Islet of Langerhans (tissue), 1 donor: ENCODE results near the gene SIM2.

ENCODE experiments used
- FAIRE-seq: peaks from one replicate; lab custom pipeline; 2011; peaks lifted over from hg19 to GRCh38; lab: Jason Lieb, UNC

Gene SIM2

DNA sequence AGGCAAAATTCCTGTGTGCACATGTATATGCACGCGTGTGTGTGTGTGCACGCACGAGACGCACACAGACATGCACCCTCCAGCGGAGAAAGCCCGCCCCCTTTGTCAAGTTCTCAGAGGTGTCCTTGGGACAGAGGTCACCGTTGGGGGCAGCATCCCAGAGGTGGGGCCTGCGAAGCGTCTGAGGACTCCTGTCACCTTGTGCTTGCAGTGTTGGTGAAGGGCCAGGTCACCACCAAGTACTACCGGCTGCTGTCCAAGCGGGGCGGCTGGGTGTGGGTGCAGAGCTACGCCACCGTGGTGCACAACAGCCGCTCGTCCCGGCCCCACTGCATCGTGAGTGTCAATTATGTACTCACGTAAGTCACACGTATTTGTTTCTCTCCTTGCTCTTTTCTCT is 42.6 kb downstream of the SIM2 start:
- no peak for FAIRE-seq

- FAIRE-seq = no peak
These were observed 44.1 kb downstream of the SIM2 start for GRCh38 chr21:36743008-36743407.

GRCh38 chr21:36743446-36743845 is 44.5 kb downstream of the SIM2 start:
- no peak for FAIRE-seq

- no peak for FAIRE-seq
These were observed 45.3 kb downstream of the SIM2 start for GRCh38 chr21:36744190-36744559.

GRCh38 chr21:36744560-36745231 is 45.8 kb downstream of the SIM2 start:
- no peak for FAIRE-seq

GRCh38 chr21:36745459-36745858 is 46.5 kb downstream of the SIM2 start:
- no peak for FAIRE-seq

GRCh38 chr21:36747041-36747814 is 48.3 kb downstream of the SIM2 start:
- no peak for FAIRE-seq

GRCh38 chr21:36747815-36748383 is 49.0 kb downstream of the SIM2 start:
- no peak for FAIRE-seq

- no peak for FAIRE-seq
These were observed 51.1 kb downstream of the SIM2 start for GRCh38 chr21:36749935-36750575.

- no peak for FAIRE-seq
These were observed 51.7 kb downstream of the SIM2 start for GRCh38 chr21:36750576-36750959.

GRCh38 chr21:36751383-36751782 is 52.5 kb downstream of the SIM2 start:
- no peak for FAIRE-seq

DNA sequence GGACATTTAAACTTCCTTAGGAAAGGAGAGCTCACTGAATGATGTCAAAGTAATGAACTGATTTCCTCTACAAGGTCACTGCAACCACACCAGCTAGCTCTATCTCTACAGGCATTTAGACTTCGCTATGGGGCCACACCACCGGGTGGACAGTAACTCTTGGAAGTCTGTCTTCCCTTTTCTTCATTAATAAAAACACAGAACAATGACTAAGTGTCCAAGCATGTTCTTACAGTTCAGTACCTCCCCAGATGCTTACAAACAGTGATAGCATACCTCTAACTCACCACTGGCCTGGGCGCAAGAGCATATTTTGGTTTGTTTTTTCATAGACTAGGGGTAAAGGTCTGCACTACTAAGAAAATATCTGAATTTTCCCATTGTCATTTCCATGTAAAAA is 54.6 kb downstream of the SIM2 start:
- FAIRE-seq = no peak

DNA sequence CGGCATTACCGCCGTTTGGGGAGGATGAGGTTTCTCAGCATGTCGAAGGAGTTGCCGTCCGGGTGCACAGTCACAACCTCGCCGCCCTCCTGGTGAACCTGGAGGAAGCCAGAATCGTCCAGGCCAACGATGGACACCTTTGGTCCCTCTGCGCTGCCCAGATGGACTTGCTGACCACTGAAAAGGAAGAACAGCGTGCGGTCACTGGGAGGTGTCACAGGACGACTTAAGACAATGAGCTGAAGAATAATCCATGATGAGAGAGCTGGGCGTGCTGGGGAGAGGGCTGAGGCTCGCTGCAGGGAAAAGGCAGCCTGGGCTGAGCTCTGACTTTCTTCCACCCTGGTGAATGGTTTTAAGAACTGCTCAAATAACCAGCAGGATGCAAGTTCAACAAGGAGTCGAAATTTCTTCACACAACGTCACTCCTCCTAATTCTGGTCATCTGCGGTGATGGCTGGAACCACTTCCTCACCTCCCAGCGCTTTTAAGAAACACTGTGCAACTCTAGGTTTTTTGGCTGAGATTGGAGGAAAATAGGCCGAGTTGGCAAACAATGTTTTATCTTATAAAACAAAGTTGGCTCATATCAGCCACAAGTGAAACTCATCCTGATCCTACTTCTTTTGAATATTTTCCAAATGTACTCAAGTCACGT is 55.5 kb downstream of the SIM2 start:
- no peak for FAIRE-seq

- no peak for FAIRE-seq
These were observed 57.6 kb downstream of the SIM2 start for GRCh38 chr21:36756527-36756926.

DNA sequence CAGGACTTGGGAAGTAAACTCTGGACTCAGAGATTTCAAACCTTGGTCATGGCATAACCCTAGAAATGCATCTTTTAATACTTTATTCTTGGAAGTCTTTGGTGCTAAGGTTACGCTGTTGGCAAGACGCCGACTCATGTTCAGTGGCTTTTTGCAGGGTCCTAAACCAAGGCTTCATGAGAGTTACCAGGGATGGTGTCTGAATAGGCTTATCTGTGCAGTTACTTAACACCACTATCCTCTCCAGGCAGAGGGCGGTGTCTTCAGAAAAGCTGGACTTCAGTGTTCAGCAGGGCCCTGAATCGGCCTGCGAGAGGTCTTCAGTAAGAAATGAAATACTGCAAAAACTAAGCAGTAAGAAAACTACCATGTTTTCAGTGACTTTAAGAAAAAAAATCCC is 58.3 kb downstream of the SIM2 start:
- no peak for FAIRE-seq

- no peak for FAIRE-seq
These were observed 60.6 kb downstream of the SIM2 start for GRCh38 chr21:36759348-36760083.

DNA sequence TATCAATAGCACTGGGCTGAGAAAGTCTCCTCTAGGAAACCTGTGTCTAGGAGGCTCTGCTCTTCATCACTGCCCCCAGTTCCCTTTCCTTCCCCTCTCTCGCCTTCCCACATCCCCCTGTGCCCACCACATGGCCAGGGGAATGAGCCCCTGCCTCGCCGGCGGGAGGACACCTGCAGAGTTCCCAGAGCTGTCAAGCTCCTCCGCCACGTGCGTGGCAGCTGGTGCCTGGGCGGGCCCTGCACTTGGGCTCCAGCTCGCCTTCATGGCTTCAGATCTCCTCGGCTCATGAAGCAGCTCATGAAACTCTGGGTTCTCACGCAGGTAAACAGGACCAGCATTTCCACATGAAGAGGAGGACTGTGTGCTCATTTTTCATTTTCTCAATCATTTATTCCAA is 62.8 kb downstream of the SIM2 start:
- FAIRE-seq = no peak

GRCh38 chr21:36762642-36763041 is 63.7 kb downstream of the SIM2 start:
- no peak for FAIRE-seq

DNA sequence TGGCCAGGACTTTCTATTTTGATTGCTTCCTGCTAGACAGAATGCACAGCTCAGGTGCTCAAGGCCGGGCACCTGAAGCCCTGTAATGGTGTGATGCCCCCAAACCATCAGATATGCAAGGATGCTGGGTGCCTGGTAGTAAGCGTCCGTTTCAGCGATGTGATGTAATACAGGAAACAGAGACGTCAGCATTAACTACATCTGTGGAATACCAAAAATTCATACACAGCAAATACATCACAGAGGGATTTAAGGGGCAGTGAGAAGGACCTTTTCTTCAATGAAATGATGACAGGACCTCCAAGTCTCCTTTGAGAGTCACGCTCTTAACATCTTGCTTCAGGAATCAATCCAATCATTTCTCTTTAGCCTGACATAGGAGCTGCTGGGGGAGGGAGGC is 64.4 kb downstream of the SIM2 start:
- FAIRE-seq = no peak

GRCh38 chr21:36765229-36765628 is 66.3 kb downstream of the SIM2 start:
- FAIRE-seq = no peak

- no peak for FAIRE-seq
These were observed 67.6 kb downstream of the SIM2 start for GRCh38 chr21:36766511-36766910.

GRCh38 chr21:36767096-36767495 is 68.2 kb downstream of the SIM2 start:
- FAIRE-seq = no peak
